IPS-18c (cell line): ENCODE data around the gene MRPS30.

Experiments used
- H3K4me3 ChIP-seq: 2 replicates; pipeline ENCODE4 v1.7.0; 2013; ENCODE audit warnings: low read depth, mild to moderate bottlenecking, low read length, moderate library complexity; ENCODE audit not compliant: insufficient read depth
- H3K9me3 ChIP-seq: one replicate; pipeline ENCODE4 v1.6.1; 2013; ENCODE audit warnings: mild to moderate bottlenecking, low read length, moderate library complexity; ENCODE audit not compliant: control insufficient read depth, insufficient read depth

Gene MRPS30

GRCh38 chr5:44862808-44863207 lies 54.1 kb downstream of the MRPS30 start:
- no peaks in the 10 kb centered on the region for H3K9me3 ChIP-seq
- H3K4me3 ChIP-seq, result no peak overlapping the region
